GM21447 (cell line): ENCODE results near the gene DPH3.

Source experiments
- ATAC-seq: cut with Tn5 transposase; IDR thresholded peaks from one replicate; pipeline ENCODE4 v1.9.1; 2021; ENCODE audit not compliant: unreplicated experiment

The DPH3 gene

GRCh38 chr3:16236030-16236639 lies 28.6 kb downstream of the DPH3 start:
- no peak for ATAC-seq

GRCh38 chr3:16234281-16234680 lies 30.5 kb downstream of the DPH3 start:
- ATAC-seq, result no peak

GRCh38 chr3:16233806-16234205 lies 30.9 kb downstream of the DPH3 start:
- no peak for ATAC-seq

- ATAC-seq, result no peak
These were observed 32.8 kb downstream of the DPH3 start for GRCh38 chr3:16231983-16232382.

GRCh38 chr3:16229681-16230080 lies 35.1 kb downstream of the DPH3 start:
- ATAC-seq, result no peak

GRCh38 chr3:16227566-16227965 lies 37.2 kb downstream of the DPH3 start:
- ATAC-seq, result no peak

- no peak for ATAC-seq
These were observed 40.4 kb downstream of the DPH3 start for GRCh38 chr3:16224325-16224724.

GRCh38 chr3:16222547-16222946 lies 42.2 kb downstream of the DPH3 start:
- no peak for ATAC-seq

- ATAC-seq, result no peak
These were observed 42.8 kb downstream of the DPH3 start for GRCh38 chr3:16221990-16222389.

GRCh38 chr3:16219777-16220176 lies 45.0 kb downstream of the DPH3 start:
- ATAC-seq, result no peak

- no peak for ATAC-seq
These were observed 48.3 kb downstream of the DPH3 start for GRCh38 chr3:16216373-16216935.

GRCh38 chr3:16214366-16214765 lies 50.4 kb downstream of the DPH3 start:
- no peak for ATAC-seq

GRCh38 chr3:16211176-16211904 lies 53.4 kb downstream of the DPH3 start:
- no peak for ATAC-seq
